IMR-90 (cell line): ENCODE results near the gene KIAA1614. TPM values are rescaled to one million over a fixed set of nuclear protein-coding genes. Genes with fewer than 3 reads are reported as not detected.

Source experiments
- ATAC-seq: fragments of 200-7000 bp; cut with Tn5 transposase; 2 replicates; pipeline ENCODE4 v1.9.1; 2020; ENCODE audit warnings: low read depth, mild to moderate bottlenecking, moderate library complexity
- BruUV-seq: library from RNA; stranded (reverse); fragments of 400-500 nt; replicated peaks from 2 replicates; lab custom pipeline; 2021; lab: Mats Ljungman, UMichigan
- CTCF ChIA-PET: fragments of 300-600 bp; formaldehyde crosslinking; extraction: SDS; loops from one replicate; lab custom pipeline; 2021; ENCODE audit warnings: antibody characterized with exemption; lab: Yijun Ruan, JAX
- POLR2A ChIA-PET: fragments of 300-600 bp; sonication (Branson Sonifier 250); formaldehyde crosslinking; loops from one replicate; lab custom pipeline; 2022; ENCODE audit warnings: antibody characterized with exemption; ENCODE audit not compliant: unreplicated experiment; lab: Charles Lee
- DNase-seq: peaks from one replicate; pipeline ENCODE4 v3.0.0; 2013
- H2AFZ ChIP-seq: replicated peaks from 2 replicates; pipeline ENCODE3; 2013; ENCODE audit warnings: low read length, mild to moderate bottlenecking; ENCODE audit not compliant: poor library complexity
- H2AK5ac ChIP-seq: 2 replicates; pipeline ENCODE4 v1.6.1; 2013; ENCODE audit warnings: low read depth, low read length, inconsistent platforms
- H2AK9ac ChIP-seq: replicated peaks from 2 replicates; pipeline ENCODE3; 2013; ENCODE audit warnings: mild to moderate bottlenecking, low read depth, low read length, moderate library complexity; ENCODE audit not compliant: poor library complexity
- H2BK120ac ChIP-seq: 2 replicates; pipeline ENCODE4 v1.6.1; 2013; ENCODE audit warnings: low read depth, low read length, inconsistent platforms
- H2BK15ac ChIP-seq: 3 replicates; pipeline ENCODE4 v1.6.1; 2013; ENCODE audit warnings: low read depth, low read length, inconsistent platforms
- H2BK20ac ChIP-seq: 2 replicates; pipeline ENCODE4 v1.6.1; 2013; ENCODE audit warnings: low read depth, mild to moderate bottlenecking, inconsistent platforms, low read length, moderate library complexity
- H2BK5ac ChIP-seq: 2 replicates; pipeline ENCODE4 v1.6.1; 2013; ENCODE audit warnings: mild to moderate bottlenecking, low read depth, low read length, inconsistent platforms; ENCODE audit not compliant: poor library complexity, severe bottlenecking
- H3K14ac ChIP-seq: replicated peaks from 2 replicates; pipeline ENCODE4 v1.6.1; 2013; ENCODE audit warnings: low read depth, low read length, inconsistent platforms
- H3K18ac ChIP-seq: 2 replicates; pipeline ENCODE4 v1.6.1; 2013; ENCODE audit warnings: low read depth, low read length, control low read depth
- H3K23ac ChIP-seq: 2 replicates; pipeline ENCODE4 v1.6.1; 2013; ENCODE audit warnings: low read depth, low read length, inconsistent platforms
- H3K27ac ChIP-seq: 2 replicates; pipeline ENCODE4 v1.5.1; 2013; ENCODE audit warnings: mild to moderate bottlenecking, control low read depth, low read length; ENCODE audit not compliant: insufficient read depth
- H3K27me3 ChIP-seq: 2 replicates; pipeline ENCODE4 v1.6.1; 2013; ENCODE audit warnings: low read length; ENCODE audit not compliant: control insufficient read depth, insufficient read depth
- H3K36me3 ChIP-seq: 2 replicates; pipeline ENCODE4 v1.6.1; 2013; ENCODE audit warnings: low read length, mixed read lengths; ENCODE audit not compliant: control insufficient read depth, insufficient read depth
- H3K4ac ChIP-seq: 2 replicates; pipeline ENCODE4 v1.6.1; 2013; ENCODE audit warnings: low read depth, low read length, inconsistent platforms
- H3K4me1 ChIP-seq: 2 replicates; pipeline ENCODE4 v1.6.1; 2013; ENCODE audit warnings: low read length, mixed read lengths; ENCODE audit not compliant: control insufficient read depth, insufficient read depth
- H3K4me2 ChIP-seq: 2 replicates; pipeline ENCODE4 v1.6.1; 2013; ENCODE audit warnings: low read depth, mild to moderate bottlenecking, control low read depth, low read length, moderate library complexity
- H3K4me3 ChIP-seq: 2 replicates; pipeline ENCODE4 v1.5.1; 2013; ENCODE audit warnings: low read depth, mild to moderate bottlenecking, control low read depth, low read length, moderate library complexity; ENCODE audit not compliant: insufficient read depth
- H3K56ac ChIP-seq: 2 replicates; pipeline ENCODE4 v1.6.1; 2013; ENCODE audit warnings: low read length, inconsistent platforms; ENCODE audit not compliant: insufficient read depth; ENCODE audit errors: extremely low read depth
- H3K79me1 ChIP-seq, 2 experiments: 2 replicates each; pipeline ENCODE4 v1.6.1; 2013; ENCODE audit warnings: low read length in 2 of 2, inconsistent platforms in 1 of 2, low read depth in 1 of 2
- H3K9ac ChIP-seq: 2 replicates; pipeline ENCODE4 v1.6.1; 2013; ENCODE audit warnings: low read depth, low read length, control low read depth
- H3K9me1 ChIP-seq: 2 replicates; pipeline ENCODE4 v1.6.1; 2013; ENCODE audit warnings: low read length, inconsistent platforms; ENCODE audit not compliant: insufficient read depth
- H3K9me3 ChIP-seq: 2 replicates; pipeline ENCODE4 v1.6.1; 2013; ENCODE audit warnings: low read length; ENCODE audit not compliant: control insufficient read depth, insufficient read depth
- H4K20me1 ChIP-seq: 2 replicates; pipeline ENCODE4 v1.6.1; 2013; ENCODE audit warnings: low read length, inconsistent platforms; ENCODE audit not compliant: insufficient read depth
- H4K5ac ChIP-seq: 2 replicates; pipeline ENCODE4 v1.6.1; 2013; ENCODE audit warnings: mild to moderate bottlenecking, low read depth, low read length, control low read depth
- H4K8ac ChIP-seq, 2 experiments: 2 replicates each; pipeline ENCODE4 v1.6.1; 2013; ENCODE audit warnings: low read depth in 2 of 2, low read length in 2 of 2, control low read depth in 1 of 2, inconsistent platforms in 1 of 2
- H4K91ac ChIP-seq: 2 replicates; pipeline ENCODE4 v1.6.1; 2013; ENCODE audit warnings: low read depth, low read length, inconsistent platforms; ENCODE audit not compliant: insufficient read depth
- BHLHE40 ChIP-seq: fragments of 150-350 bp; IDR thresholded peaks from 2 replicates; pipeline ENCODE4 v1.6.1; 2016; ENCODE audit warnings: mild to moderate bottlenecking, low read depth, low read length
- CEBPB ChIP-seq: IDR thresholded peaks from 2 replicates; pipeline ENCODE4 v1.6.1; 2012; ENCODE audit warnings: low read depth, low read length, improper control_type of control experiment
- CHD1 ChIP-seq: IDR thresholded peaks from 2 replicates; pipeline ENCODE4 v1.6.1; 2012; ENCODE audit warnings: low read depth, low read length, improper control_type of control experiment
- MAZ ChIP-seq: IDR thresholded peaks from 2 replicates; pipeline ENCODE4 v1.6.1; 2012; ENCODE audit warnings: low read depth, mild to moderate bottlenecking, low read length, improper control_type of control experiment, moderate library complexity, borderline replicate concordance
- MXI1 ChIP-seq: IDR thresholded peaks from 2 replicates; pipeline ENCODE4 v1.6.1; 2012; ENCODE audit warnings: low read depth, mild to moderate bottlenecking, low read length, moderate library complexity, borderline replicate concordance
- NFE2L2 ChIP-seq: fragments of 150-350 bp; IDR thresholded peaks from 2 replicates; pipeline ENCODE4 v1.6.1; 2016; ENCODE audit warnings: low read depth, mild to moderate bottlenecking, low read length
- POLR2A ChIP-seq: IDR thresholded peaks from 2 replicates; pipeline ENCODE4 v1.6.1; 2012; ENCODE audit warnings: mild to moderate bottlenecking, low read depth, low read length
- RAD21 ChIP-seq: IDR thresholded peaks from 2 replicates; pipeline ENCODE4 v1.6.1; 2012; ENCODE audit warnings: low read length, improper control_type of control experiment
- RCOR1 ChIP-seq: IDR thresholded peaks from 2 replicates; pipeline ENCODE4 v1.6.1; 2012; ENCODE audit warnings: mild to moderate bottlenecking, low read length, improper control_type of control experiment; ENCODE audit not compliant: insufficient replicate concordance
- RFX5 ChIP-seq: IDR thresholded peaks from 2 replicates; pipeline ENCODE4 v1.8.0; 2012; ENCODE audit warnings: low read depth, mild to moderate bottlenecking, low read length, moderate library complexity
- WGBS, 2 experiments: methylation state at CpG; one replicate each; pipeline versions ENCODE4 v1.1.5 to v1.1.7; 2013; ENCODE audit warnings: missing lambda C conversion rate in 2 of 2; ENCODE audit not compliant: insufficient read length in 1 of 2; ENCODE audit errors: extremely low coverage in 2 of 2; 5-methylcytosine and 5-hydroxymethylcytosine counted together
- dilution Hi-C: fragments of 300-500 bp; cut with HindIII; formaldehyde crosslinking; loops from one replicate; pipeline ENCODE4 v1.14.3; 2018; ENCODE audit warnings: low sequenced_read_pairs; ENCODE audit not compliant: unreplicated experiment
- in situ Hi-C: fragments of 300-500 bp; cut with MboI; formaldehyde crosslinking; loops from 3 replicates; pipeline ENCODE4 v1.14.3; 2019; ENCODE audit warnings: low sequenced_read_pairs, inconsistent platforms, mixed read lengths
- intact Hi-C: fragments of 100-400 bp; cut with micrococcal nuclease; formaldehyde crosslinking; loops from 2 replicates; pipeline ENCODE4 v1.10.0; 2022
- polyA plus RNA-seq, 3 experiments: library from polyadenylated mRNA; depleted of rRNA; stranded (reverse); fragments of >200 nt; gene quantifications; 2 replicates each; pipeline ENCODE4 v1.2.3, GENCODE V29; 2012; ENCODE audit warnings: low replicate concordance in 1 of 3
- total RNA-seq: library from RNA; depleted of rRNA; stranded (reverse); fragments of >200 nt; gene quantifications from 2 replicates; pipeline ENCODE4 v1.2.3, GENCODE V29; 2012
- TF ChIP-seq, protein P1 (sequence below): fragments of 150-350 bp; IDR thresholded peaks from 2 replicates; pipeline ENCODE4 v1.6.1; 2016; ENCODE audit warnings: low read depth, mild to moderate bottlenecking, low read length, moderate library complexity, borderline replicate concordance
- TF ChIP-seq, protein P2 (sequence below): fragments of 150-350 bp; IDR thresholded peaks from 2 replicates; pipeline ENCODE4 v1.6.1; 2017; ENCODE audit warnings: mild to moderate bottlenecking, antibody characterized with exemption, low read length, low read depth
- TF ChIP-seq, protein P3 (sequence below): conservative IDR thresholded peaks from 2 replicates; pipeline ENCODE4 v1.5.1; 2012; ENCODE audit warnings: mild to moderate bottlenecking, low read depth, low read length, improper control_type of control experiment

Gene KIAA1614
- total and polyA plus RNA-seq, 2 of the 4 experiments (the other 2 are of a cell fraction) = 1.8 to 3.5 TPM

DNA sequence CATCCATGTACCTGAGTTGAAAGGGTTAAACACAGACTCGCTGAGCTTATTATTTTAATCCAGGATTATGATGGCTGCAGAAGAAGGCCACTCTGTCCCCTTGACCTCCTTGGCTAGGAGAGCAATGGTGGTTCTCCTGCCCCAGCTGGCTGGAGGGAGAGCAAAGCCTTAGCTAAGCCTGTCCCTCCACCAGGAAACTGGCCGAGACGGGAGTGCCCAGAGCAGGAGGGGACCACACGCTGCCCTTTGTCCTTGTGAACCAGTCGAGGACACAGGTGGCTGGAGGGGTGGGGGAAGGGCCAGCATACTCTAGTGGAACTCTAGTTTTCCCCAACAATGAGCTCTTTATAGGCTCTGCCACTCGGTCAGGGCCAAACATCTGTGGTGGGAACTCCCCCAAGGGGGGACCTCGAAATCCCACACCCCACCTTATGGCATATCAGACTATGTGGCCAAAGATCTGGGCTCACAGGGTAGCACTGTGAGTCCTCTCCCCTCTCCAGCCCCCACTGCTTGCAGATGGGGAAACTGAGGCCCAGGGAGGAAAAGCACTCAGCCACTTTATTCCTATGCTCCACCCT lies 12.9 kb downstream of the KIAA1614 start:
- no peak overlapping the region for H2BK120ac ChIP-seq
- H2BK15ac ChIP-seq = no peak overlapping the region
- H2BK20ac ChIP-seq = no peak overlapping the region
- no peak overlapping the region for H2BK5ac ChIP-seq
- H3K36me3 ChIP-seq = peaks cover 8% of the 10 kb centered on the region; the same call in 1 of the 2 replicates
- TF ChIP-seq NFE2L2 = no peak
- TF ChIP-seq POLR2A = no peak
- TF ChIP-seq MAZ = no peak
- TF ChIP-seq RCOR1 = no peak
- no peak for TF ChIP-seq BHLHE40
- TF ChIP-seq, protein P1, sequence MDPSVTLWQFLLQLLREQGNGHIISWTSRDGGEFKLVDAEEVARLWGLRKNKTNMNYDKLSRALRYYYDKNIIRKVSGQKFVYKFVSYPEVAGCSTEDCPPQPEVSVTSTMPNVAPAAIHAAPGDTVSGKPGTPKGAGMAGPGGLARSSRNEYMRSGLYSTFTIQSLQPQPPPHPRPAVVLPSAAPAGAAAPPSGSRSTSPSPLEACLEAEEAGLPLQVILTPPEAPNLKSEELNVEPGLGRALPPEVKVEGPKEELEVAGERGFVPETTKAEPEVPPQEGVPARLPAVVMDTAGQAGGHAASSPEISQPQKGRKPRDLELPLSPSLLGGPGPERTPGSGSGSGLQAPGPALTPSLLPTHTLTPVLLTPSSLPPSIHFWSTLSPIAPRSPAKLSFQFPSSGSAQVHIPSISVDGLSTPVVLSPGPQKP = no peak
- TF ChIP-seq RFX5 = no peak
- no peak for TF ChIP-seq CEBPB
- TF ChIP-seq, protein P2, sequence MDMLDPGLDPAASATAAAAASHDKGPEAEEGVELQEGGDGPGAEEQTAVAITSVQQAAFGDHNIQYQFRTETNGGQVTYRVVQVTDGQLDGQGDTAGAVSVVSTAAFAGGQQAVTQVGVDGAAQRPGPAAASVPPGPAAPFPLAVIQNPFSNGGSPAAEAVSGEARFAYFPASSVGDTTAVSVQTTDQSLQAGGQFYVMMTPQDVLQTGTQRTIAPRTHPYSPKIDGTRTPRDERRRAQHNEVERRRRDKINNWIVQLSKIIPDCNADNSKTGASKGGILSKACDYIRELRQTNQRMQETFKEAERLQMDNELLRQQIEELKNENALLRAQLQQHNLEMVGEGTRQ = no peak
- TF ChIP-seq CHD1 = no peak
- TF ChIP-seq, protein P3, sequence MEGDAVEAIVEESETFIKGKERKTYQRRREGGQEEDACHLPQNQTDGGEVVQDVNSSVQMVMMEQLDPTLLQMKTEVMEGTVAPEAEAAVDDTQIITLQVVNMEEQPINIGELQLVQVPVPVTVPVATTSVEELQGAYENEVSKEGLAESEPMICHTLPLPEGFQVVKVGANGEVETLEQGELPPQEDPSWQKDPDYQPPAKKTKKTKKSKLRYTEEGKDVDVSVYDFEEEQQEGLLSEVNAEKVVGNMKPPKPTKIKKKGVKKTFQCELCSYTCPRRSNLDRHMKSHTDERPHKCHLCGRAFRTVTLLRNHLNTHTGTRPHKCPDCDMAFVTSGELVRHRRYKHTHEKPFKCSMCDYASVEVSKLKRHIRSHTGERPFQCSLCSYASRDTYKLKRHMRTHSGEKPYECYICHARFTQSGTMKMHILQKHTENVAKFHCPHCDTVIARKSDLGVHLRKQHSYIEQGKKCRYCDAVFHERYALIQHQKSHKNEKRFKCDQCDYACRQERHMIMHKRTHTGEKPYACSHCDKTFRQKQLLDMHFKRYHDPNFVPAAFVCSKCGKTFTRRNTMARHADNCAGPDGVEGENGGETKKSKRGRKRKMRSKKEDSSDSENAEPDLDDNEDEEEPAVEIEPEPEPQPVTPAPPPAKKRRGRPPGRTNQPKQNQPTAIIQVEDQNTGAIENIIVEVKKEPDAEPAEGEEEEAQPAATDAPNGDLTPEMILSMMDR = no peak
- no peak for TF ChIP-seq MXI1
- no peak for TF ChIP-seq RAD21
- no peak overlapping the region for H3K23ac ChIP-seq
- CTCF ChIA-PET = no interaction called here
- no peak overlapping the region for H3K9ac ChIP-seq
- no peak for DNase-seq
- dilution Hi-C loops = no loop called here
- H4K91ac ChIP-seq = no peak overlapping the region
- no peak overlapping the region for H3K14ac ChIP-seq
- peaks cover 16% of the 10 kb centered on the region for H3K4me1 ChIP-seq
- H3K79me1 ChIP-seq = peaks cover 0 to 2% of the 10 kb centered on the region in 2 experiments; a peak in 1 of 4 replicates
- no peak overlapping the region for H3K4ac ChIP-seq
- no CpG with 5 or more reads among the region's 7 CpGs for WGBS, 2 experiments
- H3K18ac ChIP-seq = no peak overlapping the region
- no peaks in the 10 kb centered on the region for H3K9me3 ChIP-seq
- no peak overlapping the region for H3K4me3 ChIP-seq
- no peak overlapping the region for H3K4me2 ChIP-seq
- no peak overlapping the region for H2AFZ ChIP-seq
- no peak overlapping the region for H2AK5ac ChIP-seq
- no TSS peak for BruUV-seq
- POLR2A ChIA-PET = no interaction called here
- no peaks in the 10 kb centered on the region for H3K27me3 ChIP-seq
- H3K56ac ChIP-seq = no peak overlapping the region
- in situ Hi-C loops = no loop called here
- H4K20me1 ChIP-seq = peaks cover 9% of the 10 kb centered on the region; the same call in 1 of the 2 replicates
- no peak overlapping the region for H3K27ac ChIP-seq
- no peak overlapping the region for H4K8ac ChIP-seq
- no peak for ATAC-seq
- no peak overlapping the region for H4K5ac ChIP-seq
- intact Hi-C loops = no loop called here
- no peak overlapping the region for H2AK9ac ChIP-seq
- H3K9me1 ChIP-seq = 0 out of 2 replicates have a peak, but pooled peaks cover 10% of the 10 kb centered on the region
